NCI-H1436 (cell line): Measurements from ENCODE around the gene GAB2.
"Not testable (repeated sequence)": the region's sequence is repeated elsewhere in the genome, so short reads cannot be mapped to it uniquely, and the experiment has no call there.

Source experiments
- DNase-seq: peaks from one replicate; lab custom pipeline; 2025; lab: John Stamatoyannopoulos, UW

The GAB2 gene

GRCh38 chr11:78277314-78277994, 140.2 kb downstream of the GAB2 start:
- DNase-seq: no peak

- no peak for DNase-seq
Measured at GRCh38 chr11:78276311-78276710, 141.3 kb downstream of the GAB2 start.

- DNase-seq: no peak
Measured at GRCh38 chr11:78274739-78275138, 142.9 kb downstream of the GAB2 start.

- DNase-seq: not testable (repeated sequence)
Measured at GRCh38 chr11:78272625-78273269, 144.9 kb downstream of the GAB2 start.

GRCh38 chr11:78271801-78272200, 145.8 kb downstream of the GAB2 start:
- not testable (repeated sequence) for DNase-seq

- no peak for DNase-seq
Measured at GRCh38 chr11:78270971-78271370, 146.6 kb downstream of the GAB2 start.

- no peak for DNase-seq
Measured at GRCh38 chr11:78269806-78270205, 147.8 kb downstream of the GAB2 start.

GRCh38 chr11:78268591-78269410, 148.8 kb downstream of the GAB2 start:
- DNase-seq: no peak

GRCh38 chr11:78266451-78266850, 151.2 kb downstream of the GAB2 start:
- no peak for DNase-seq

- DNase-seq: no peak
Measured at GRCh38 chr11:78265326-78265725, 152.3 kb downstream of the GAB2 start.

GRCh38 chr11:78262691-78263090, 154.9 kb downstream of the GAB2 start:
- DNase-seq: no peak

GRCh38 chr11:78262238-78262637, 155.4 kb downstream of the GAB2 start:
- DNase-seq: no peak

GRCh38 chr11:78261828-78262227, 155.8 kb downstream of the GAB2 start:
- no peak for DNase-seq

GRCh38 chr11:78261367-78261766, 156.3 kb downstream of the GAB2 start:
- no peak for DNase-seq

- DNase-seq: no peak
Measured at GRCh38 chr11:78259777-78260487, 157.7 kb downstream of the GAB2 start.

- no peak for DNase-seq
Measured at GRCh38 chr11:78257654-78258053, 160.0 kb downstream of the GAB2 start.

- no peak for DNase-seq
Measured at GRCh38 chr11:78256962-78257361, 160.7 kb downstream of the GAB2 start.

GRCh38 chr11:78255919-78256318, 161.7 kb downstream of the GAB2 start:
- DNase-seq: no peak

- no peak for DNase-seq
Measured at GRCh38 chr11:78254268-78254667, 163.4 kb downstream of the GAB2 start.

GRCh38 chr11:78253797-78254196, 163.8 kb downstream of the GAB2 start:
- no peak for DNase-seq

GRCh38 chr11:78251083-78251775, 166.4 kb downstream of the GAB2 start:
- no peak for DNase-seq

GRCh38 chr11:78250099-78250498, 167.5 kb downstream of the GAB2 start:
- DNase-seq: no peak
